ENCODE measurements around the gene RAD18.

RAD18 gene, protein sequence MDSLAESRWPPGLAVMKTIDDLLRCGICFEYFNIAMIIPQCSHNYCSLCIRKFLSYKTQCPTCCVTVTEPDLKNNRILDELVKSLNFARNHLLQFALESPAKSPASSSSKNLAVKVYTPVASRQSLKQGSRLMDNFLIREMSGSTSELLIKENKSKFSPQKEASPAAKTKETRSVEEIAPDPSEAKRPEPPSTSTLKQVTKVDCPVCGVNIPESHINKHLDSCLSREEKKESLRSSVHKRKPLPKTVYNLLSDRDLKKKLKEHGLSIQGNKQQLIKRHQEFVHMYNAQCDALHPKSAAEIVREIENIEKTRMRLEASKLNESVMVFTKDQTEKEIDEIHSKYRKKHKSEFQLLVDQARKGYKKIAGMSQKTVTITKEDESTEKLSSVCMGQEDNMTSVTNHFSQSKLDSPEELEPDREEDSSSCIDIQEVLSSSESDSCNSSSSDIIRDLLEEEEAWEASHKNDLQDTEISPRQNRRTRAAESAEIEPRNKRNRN

DNA sequence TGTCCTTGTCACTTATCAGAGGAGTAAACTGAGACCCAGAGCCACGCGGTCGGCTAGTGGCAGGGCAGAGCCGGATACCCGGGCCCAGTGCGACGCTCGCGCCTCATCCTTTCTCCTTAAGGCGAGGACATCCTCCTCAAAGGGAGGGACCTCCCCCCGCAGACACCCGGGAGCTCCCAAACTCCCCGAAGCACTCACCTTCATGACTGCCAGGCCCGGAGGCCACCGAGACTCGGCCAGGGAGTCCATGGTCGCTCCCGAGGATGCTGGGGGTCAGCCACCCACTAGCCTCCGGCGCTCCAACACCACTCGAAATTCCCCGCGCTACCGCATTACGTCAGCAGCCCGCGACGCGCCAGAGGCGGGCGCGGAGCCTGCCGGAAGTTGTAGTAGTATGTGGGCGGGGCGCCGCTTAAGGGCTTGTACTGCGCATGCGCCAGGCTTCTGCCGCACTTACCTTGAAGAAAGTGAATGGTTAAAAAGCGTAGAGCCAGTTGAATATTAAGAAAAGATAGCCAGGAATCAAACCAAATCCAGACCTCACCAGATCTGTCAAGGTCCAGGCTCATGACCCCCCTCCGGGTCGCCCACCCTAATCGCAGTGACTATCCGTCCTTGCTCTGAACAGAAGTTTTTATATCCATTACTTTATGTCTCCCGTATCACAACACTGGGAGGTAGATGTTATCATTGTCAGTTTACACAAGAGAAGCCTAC lies at the start of gene RAD18:
TSS of gene RAD18 (minus strand) at position 336 of the 717 bp plus-strand sequence. CDS start at position 249, 87 bp downstream.
- peak; percentile 94 for DNase-seq

DNA sequence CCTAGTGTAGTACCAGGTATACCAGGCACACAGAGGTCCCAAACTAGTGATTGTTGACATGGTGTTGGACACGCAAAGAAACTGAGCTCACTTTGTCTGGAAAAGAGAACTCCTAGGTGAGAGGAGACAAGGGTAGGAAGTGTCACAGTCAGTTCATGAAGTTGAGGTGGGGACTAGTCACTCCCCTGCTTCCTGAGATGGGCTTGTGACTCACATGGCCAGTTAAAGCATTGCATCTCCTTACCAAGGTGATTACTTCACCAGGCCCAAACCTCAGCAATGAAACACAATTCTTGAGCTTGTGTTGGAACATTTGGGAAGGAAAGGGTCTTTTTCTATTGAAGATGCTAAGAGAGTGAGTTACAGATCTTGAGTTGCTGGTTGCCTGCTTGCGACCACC lies 49.2 kb upstream of the RAD18 start:
- no peak for DNase-seq

DNA sequence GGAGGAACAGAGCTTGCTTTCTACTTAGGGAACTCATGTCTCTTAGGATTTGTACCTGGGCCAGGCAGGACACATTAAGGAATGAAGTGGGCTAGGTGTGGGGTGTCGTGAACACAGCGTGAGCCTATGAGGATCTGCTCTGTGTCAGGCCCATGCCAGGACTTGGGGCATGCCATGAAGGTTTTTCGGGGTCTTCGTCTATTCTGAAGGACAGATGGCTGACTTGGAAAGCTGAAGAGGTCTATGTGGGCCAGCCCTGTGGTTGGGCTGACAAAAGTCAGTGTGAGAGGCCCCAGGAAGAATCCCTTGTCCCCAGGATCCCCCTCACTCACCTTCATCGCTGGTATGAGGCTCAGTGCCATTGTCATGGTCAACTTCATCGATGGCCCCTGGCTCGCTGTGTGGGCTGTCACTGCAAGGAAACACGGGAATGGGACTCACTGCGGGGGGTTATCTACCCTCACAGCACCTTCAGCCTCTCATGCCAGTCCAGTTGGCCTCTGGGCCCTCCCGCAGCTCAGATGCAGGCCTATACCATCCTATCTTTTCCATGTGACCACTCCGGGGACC lies 46.8 kb upstream of the RAD18 start:
- DNase-seq: no peak

DNA sequence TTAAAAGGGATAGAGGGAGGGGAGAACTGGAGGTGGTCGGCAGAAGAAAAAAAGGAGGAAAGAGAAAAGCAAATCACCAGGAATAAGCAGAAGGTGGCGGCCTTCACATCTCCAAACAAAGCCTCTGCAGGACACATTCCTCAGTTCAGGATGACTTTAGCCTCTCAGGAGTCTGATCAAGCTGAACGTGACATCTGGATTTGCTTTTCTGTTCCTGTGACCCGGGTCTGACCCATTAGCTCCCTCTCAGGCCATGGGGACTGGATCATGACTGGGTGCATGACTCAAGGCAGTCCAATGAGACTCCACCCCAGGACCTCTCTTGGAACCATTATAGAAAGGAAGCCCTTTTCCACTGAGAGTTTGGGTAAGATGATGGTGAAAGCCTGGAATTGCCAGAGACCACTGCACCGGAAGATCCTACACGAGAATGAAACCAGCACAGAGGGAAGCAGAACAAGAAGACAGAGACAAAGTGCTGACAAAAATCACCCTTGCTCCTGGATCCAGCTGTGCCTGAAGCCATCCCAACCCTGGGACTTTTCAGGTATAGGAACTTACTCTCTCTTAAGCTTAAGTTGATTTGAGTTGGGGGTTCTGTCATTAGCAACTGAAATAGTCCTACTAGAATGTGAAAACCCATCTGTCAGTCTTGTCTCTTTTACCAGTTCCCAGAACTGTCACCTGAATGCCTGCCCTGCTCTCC lies 45.4 kb upstream of the RAD18 start:
- DNase-seq: no peak

DNA sequence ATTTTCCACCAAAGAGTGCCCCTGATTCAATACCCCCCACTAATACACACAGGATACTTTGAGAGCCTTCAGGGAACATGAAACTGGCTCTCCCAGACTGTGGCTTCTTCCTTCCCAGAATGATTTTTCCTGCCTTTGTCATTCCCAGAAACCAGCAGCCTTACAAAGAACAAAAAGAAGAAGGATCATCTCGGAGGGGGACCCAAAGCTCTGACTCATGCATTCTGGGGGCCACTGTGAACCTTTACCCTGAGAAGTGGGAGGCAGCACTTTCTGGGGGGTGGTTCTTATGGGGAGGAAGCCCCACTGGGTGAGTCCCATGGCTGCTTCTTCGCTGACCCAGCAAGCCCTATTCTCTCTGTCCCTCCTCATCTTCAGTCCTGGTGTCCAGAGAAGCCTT lies 44.7 kb upstream of the RAD18 start:
- DNase-seq: no peak

DNA sequence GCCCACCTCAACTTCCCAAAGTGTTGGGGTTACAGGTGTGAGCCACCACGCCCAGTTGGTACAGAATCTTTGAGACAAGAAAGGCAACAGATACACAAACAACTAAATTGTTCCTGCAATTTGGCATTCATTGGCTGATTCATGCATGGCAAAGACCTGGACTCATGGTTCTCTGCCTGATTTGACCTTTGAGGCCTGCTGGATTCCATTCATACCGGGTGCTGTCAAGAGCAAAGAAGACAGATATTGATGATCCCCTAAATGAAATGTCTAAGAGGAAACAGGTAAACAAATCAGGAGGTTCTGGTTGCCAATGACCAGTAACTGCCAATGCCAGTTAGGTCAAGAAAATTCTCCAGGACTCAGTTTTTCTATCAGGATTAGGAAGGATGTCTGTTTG lies 43.9 kb upstream of the RAD18 start:
- no peak for DNase-seq

DNA sequence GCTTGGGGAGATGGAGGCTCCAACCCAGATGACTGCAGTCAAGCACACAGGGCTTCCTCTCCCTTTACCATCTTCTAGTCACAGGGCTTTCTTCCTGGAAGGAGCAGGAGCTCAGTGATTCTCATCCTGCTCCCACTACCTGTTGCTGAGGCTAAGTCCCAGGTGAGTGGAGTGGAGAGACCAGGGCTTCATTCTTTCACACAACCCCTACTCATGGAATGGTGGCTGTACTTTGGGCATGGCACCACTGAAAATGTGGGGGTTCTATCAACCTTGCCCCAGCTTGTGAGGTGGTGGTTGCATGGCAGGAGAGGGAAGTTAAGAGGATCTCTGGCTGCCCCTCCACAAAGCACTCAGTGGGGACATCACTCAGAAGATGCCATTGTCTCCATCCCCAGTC lies 36.8 kb upstream of the RAD18 start:
- no peak for DNase-seq

DNA sequence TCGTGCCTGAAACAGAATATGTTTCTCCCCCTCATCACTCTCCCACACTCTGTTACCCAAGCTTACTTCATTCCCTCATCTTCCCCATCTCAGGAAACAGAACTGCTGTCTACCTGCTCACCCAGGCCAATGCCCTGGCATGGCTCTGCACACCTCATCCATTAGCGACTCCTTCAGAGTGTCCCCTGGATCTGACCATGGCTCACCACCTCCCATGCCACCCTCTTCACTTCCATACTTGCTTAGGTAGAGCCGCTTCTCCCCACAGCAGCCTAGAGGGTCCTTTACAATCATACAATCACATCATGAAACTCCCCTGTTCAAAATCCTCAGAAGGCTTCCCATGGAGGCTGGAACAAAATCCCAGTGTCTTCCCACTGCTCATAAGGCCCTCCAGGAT lies 33.9 kb upstream of the RAD18 start:
- no peak for DNase-seq

DNA sequence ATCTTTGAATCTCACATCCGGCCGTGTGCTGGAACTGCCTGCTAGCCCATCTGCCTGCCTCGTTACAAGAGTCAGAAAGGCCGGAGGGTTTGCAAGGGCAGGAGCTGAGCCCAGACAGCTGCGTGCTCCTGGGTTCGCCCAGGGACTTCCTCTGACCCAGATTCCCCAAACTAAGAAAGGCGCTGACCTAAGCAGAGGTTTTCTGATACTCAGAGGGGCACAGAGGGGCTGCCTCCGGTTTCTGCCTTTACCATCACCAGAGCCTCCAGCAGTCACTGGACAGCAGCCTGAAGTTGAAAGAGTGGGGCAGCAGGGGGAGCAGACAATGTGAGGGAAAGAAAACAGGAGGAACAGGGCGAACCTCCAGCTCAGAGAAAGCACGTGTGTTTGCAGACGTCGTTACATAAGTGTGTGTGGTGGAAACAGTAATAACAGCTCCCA lies 33.4 kb upstream of the RAD18 start:
- DNase-seq: no peak

DNA sequence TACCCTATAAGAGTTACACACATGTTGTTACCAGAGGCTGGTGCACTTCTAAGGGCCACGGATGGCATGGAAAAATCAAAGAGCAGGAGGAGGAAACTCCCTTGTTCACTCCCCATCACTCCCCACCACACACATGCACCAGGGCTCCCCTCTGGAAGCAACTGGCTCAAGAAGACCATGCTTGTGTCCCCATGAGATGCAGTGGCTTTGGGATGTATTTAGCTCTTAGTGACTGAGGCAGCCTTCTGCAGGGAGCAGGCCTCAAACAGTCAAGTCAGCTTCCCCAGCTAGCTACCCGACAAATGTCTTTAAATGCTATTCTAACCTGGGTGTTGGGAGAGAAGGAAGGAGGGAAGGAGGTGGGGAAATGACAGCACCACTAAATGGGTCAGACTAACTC lies 32.9 kb upstream of the RAD18 start:
- DNase-seq: no peak

DNA sequence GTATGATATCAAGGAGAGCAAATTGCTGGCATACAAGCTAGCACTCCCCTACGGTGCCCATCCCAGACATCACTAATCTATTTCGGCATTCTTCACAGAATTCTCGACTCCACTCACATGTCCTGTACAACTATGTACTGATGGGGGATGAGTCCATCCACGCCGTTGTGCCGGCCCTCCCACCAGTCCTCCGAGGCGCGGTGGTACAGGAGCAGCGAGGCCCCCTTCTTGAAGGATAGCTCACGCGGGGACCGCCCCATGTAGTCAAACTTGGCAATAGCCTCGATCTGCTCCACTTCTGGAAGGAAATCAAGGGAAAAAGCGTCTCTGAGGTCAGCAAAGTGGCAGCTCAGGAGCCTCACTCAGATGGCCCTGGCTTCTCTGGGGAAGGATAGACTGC lies 31.0 kb upstream of the RAD18 start:
- DNase-seq: no peak

DNA sequence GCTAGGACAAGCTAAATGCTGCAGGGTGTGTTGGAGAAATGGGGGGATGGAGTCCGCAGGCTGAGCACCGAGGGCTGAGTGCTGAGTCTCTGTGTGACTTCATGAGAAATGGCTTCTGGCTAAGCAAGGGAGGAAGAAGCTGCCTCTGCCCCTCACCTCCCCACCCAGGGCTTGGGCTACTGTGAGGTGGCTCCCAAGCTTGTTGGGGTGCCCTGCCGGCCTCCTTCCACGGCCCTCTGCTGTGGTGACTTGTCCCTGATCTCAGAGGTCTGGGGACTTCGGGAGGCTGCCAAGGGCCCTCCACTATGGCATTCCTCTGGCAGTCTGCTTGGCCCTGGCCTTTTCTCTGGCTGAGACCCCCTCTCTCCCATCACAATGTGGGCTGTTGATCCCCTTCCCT lies 30.1 kb upstream of the RAD18 start:
- DNase-seq: no peak

DNA sequence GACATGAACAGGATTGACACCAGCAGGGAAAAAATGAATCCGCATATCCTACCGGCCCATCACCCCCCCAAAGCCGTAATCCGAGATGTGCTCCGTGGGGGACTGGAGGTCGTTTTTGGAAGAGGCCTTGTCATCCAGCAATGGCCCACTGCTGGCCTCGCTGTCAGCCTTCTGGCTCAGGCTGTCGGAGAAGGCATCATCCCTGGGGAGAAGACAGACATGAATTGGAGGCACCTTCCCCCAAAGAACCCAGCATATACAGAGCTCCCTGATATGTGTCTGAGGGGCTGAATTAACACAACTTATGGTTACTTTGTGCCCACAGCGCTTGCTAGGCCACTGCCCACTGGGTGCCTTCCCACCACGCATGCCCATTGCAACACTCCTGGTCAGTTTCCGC lies 29.6 kb upstream of the RAD18 start:
- no peak for DNase-seq

DNA sequence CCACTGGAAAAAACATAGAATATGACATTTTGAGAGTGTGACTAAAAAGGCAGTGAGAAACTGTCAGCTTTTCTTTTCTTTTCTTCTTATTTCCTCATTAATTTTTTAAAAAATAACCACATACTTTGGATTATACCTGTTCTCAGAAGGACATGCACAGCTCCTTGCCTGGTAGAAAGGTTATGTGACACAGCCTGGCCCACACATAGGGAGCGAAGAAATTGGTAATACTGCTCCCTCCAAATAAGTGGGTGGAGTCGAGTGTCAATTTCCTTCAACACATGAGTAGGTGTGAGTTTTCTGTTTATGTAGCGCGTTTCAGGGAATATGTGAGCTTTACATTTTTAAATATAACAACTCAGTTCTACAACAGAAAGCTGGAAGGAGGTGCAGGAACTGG lies 28.9 kb upstream of the RAD18 start:
- DNase-seq: no peak

DNA sequence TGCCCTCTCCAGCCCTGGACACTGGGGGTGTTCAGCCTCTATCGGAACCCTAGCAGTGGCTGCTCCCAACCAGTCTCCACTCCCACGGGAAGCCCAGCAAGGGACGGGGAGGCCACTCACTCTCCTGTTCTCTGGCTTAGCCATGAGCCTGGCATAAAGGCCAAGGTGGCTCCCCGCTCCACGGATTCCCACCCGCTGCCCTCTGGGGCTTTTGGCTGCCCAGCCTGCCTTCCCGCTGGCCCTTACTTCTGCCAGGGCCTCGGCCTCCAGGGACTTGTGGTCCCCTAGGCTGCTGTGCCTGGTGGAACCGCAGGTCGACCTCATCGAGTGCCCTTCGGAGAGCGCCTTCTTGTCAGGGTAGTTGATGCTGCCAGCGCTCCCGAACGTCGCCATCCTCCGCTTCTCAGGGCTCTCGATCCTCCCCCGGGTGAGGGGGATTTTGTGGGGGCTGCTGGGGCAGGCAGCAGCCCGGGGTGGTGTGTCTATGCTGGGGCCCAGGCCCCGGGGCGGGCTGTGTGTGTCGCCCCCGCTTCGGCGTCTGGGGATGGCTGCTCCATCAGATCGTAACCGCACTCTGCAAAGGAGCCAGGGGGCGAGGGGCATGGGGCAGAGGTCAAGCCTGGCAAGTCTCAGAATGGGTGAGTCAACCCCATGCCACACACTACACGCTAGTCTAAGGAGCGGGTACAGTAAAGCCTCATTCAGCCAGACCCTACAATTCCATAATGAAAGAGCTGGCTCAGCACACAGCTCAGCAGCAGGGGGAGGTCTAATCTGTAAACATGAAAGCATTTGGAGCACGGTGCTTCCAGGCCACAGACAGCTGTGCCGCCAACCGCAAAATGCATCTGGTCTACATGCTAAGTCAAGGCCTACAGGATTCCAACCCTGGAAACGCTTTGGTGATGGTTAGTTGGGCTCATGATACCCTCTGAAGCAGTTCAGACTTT lies 27.3 kb upstream of the RAD18 start:
- DNase-seq: no peak

DNA sequence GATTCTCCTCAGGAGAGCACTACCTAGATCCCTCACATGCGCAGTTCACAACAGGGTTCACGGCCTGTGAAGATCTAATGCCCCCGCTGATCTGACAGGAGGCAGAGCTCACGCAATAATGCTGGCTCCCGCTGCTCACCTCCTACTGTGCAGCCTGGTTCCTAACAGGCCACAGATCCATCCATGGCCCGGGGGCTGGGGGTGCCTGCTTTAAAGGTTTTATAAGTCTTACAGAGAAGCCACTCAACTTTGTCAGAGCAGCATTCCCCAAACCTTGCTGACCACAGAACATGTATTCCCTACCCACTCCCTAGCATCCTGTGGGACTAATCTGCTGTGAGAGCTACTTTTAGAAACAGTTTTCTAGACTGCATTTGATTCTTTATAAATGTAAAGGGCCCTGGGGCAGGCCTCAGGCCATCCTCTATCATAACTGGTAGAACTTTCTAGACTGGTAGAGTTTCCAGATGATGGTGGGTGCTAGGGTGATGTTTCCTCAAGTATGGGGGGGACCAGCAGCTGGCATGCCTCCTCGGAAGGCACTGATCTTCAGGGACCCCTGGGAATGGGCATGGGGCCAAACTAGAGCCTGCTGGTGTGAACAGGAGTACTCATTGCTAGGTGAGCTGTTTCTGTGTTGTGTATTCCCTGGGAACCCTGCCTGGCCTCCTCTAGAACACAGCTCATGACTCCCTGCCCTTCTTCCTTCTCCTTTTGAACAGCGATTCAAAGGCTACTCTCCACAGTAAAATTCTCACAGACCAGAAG lies 25.7 kb upstream of the RAD18 start:
- no peak for DNase-seq

DNA sequence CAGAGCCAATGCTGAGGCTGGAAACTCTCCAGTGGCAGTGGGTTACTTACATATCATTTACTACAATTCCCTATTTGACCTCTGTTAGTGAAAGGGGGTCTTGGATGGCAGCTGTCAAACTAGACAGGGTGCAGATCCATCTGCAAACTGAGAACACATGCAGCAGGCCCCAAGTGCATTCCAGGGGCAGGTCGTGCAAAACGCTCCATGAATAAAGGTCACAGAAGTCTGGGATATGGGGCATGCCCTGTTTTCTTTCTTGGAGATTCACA lies 25.0 kb upstream of the RAD18 start:
- no peak for DNase-seq

DNA sequence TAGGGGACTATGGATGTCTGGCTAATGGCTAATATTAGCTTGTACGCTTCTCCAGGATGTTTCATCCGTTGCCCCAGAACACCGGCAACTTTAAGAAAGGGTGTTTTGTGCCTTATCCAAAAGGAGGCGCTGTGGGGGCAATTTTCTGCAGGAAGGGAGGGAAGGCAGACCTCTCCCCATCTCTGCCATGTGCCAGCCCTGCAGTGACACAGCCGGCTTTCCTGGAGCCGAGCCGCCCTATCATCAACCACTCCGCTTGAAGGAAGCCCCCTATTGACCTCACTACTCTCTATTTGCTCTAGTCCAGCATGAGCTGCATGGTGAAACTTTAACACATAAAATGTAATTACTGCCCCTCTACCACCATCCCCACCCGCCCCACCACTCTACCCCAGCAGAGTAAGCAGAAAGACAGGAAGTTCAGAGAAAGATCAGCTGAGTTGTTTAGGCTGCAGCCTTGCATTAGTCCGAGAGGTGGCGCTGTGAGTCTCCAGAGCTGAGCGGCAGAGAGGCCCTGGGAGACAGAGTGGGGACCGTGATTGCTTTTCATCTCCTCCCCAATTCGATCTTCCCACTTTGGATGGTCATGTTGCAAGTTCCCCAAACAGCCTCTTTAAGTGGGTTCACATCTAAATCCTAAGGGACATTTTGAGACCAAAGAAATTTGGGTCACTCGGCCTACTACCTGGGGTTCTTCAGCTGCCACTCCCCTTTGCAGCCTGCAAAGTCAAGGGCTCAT lies 24.5 kb upstream of the RAD18 start:
- DNase-seq: peak; percentile 58

DNA sequence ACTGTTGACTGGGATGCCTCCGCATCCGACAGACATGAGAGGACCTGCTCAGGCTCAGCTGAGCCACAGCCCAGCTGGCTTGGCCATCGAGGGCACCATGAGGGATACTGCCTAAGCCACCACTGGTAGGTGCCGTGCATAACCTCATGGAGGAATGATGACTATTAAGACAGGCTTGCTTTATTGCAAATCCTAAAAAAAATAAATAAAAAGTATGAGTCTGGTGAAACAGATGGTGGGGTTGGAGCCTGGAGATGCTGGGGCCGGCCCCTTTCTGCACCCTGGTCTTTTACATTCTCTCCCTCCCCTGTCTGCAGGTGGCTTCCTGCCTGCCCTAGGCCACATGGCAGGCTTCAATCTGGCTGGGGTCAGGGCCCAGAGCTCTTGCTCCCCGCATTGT lies 24.0 kb upstream of the RAD18 start:
- DNase-seq: no peak

DNA sequence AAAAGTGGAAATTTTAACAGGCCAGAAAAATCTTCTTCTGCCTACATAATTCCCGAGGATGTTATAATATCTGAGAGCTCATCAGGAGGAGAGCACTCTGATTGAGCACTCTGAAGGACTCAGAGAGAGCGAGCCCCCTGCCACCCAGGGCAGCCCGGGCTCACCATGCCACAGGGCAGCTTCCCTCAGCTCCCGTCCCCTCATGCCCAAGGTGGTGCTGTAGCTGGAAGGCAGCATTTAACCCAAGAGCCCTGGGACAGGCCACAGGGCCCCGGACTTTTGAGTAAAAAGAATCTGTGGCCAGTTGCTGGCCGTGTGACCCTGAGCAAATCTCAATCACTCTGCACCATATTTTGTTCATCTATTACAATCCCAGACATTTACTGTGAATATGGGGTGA lies 23.5 kb upstream of the RAD18 start:
- no peak for DNase-seq

DNA sequence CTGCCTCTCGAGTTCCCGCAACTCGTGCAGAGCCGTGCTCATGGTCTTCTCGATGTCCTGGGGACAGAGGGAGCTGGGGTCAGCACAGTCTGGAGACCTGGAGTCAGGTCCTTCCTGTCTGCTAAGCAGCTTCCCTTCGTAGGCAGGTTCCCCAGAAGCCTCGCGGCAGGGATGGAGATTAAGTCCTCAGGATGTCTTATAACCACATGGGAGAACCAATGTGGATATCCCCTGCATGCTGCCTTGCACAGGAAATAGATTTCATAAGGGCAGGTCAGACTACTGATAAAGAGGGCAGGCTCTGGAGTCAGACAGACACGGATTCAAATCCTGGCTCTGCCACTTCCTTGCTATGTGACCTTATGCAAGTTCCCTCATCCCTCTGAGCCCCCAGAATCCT lies 22.6 kb upstream of the RAD18 start:
- no peak for DNase-seq

All from CD4-positive, alpha-beta T cell treated with Interleukin-17A for 1 hour (primary cell).